Erythroblast (primary cell): ENCODE results near the gene AFAP1.

Experiments used
- GATA1 ChIP-seq: IDR thresholded peaks from 2 replicates; pipeline ENCODE4 v1.6.1; 2011; ENCODE audit warnings: low read depth, mild to moderate bottlenecking, control low read depth, low read length, moderate library complexity
- POLR2A ChIP-seq: IDR thresholded peaks from 2 replicates; pipeline ENCODE4 v1.6.1; 2011; ENCODE audit warnings: mild to moderate bottlenecking, low read length

DNA sequence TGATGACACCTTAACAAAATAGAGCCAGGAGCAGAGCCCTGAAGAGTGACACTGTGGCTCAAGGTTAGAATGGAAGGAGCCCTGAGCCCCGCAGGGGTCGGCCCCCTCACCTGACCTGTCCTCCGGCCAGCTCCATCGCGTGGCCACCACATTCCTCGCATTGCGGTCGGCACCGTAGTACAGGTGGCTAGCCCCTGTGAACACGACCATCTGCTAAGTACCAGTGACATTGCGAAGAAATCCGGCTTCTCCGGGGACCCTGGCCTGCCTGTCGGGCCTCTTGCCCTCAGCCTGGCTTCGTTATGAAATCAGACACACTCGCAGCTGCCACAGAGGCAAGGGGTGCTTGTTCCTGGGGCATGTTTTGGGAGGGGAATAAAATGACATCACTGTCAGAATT is 179.0 kb downstream of the AFAP1 start:
- TF ChIP-seq POLR2A (no peak), GATA1 (no peak)
